ENCODE measurements around the gene TJAP1.

DNA sequence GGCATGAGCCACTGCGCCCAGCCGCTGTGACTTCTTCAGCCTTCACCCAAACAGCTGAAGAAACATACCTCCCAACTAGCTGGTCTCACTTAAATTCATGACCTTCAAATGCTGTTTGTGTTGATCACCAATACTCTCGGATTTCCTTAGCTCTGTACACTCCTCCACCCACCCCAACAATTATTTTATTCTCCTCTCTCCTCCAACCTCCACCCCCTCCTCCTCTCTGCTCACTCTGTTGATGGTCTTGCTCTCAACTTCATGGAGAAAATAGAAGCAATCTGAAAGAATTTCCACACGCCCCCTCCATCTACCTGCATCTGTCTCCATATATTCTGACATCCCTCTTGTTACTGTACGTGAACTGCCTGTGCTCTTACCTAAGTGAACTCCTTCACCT, 15.4 kb upstream of the TJAP1 start:
- TF ChIP-seq, protein P1, sequence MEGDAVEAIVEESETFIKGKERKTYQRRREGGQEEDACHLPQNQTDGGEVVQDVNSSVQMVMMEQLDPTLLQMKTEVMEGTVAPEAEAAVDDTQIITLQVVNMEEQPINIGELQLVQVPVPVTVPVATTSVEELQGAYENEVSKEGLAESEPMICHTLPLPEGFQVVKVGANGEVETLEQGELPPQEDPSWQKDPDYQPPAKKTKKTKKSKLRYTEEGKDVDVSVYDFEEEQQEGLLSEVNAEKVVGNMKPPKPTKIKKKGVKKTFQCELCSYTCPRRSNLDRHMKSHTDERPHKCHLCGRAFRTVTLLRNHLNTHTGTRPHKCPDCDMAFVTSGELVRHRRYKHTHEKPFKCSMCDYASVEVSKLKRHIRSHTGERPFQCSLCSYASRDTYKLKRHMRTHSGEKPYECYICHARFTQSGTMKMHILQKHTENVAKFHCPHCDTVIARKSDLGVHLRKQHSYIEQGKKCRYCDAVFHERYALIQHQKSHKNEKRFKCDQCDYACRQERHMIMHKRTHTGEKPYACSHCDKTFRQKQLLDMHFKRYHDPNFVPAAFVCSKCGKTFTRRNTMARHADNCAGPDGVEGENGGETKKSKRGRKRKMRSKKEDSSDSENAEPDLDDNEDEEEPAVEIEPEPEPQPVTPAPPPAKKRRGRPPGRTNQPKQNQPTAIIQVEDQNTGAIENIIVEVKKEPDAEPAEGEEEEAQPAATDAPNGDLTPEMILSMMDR (IDR thresholded peaks at IDR 0.05; ENCODE audit: poor library complexity) = no peak
- no peak for TF ChIP-seq EZH2 (IDR thresholded peaks at IDR 0.05; ENCODE audit: borderline replicate concordance)

Data from hepatocyte (in vitro differentiated cells).